ENCODE results near the gene SPZ1. TPM values are rescaled to one million over a fixed set of nuclear protein-coding genes. Genes with fewer than 3 reads are reported as not detected.

The SPZ1 gene
- total and polyA plus RNA-seq, 2 donors (not counting 1 experiment from before 2014, with no cell fraction given) = not detected

- no peak for DNase-seq (ENCODE audit: low read depth in 2 of 2)
- no peak overlapping the region for H3K4me2 ChIP-seq (ENCODE audit: extremely low read depth, insufficient read depth, low read length)
Measured at GRCh38 chr5:80302636-80303035, 17.2 kb upstream of the SPZ1 start.

GRCh38 chr5:80308526-80308925 lies 11.3 kb upstream of the SPZ1 start:
- H2AFZ ChIP-seq (ENCODE audit: low read length) = no peak overlapping the region
- no peak for TF ChIP-seq CTCF (conservative IDR thresholded peaks at IDR 0.05 in 1 of 2, IDR thresholded peaks at IDR 0.05 in 1 of 2; ENCODE audit: low read depth in 1 of 2, low read length in 2 of 2)
- TF ChIP-seq EZH2 (IDR thresholded peaks at IDR 0.05; ENCODE audit: low read length, missing control alignments) = no peak
- H4K20me1 ChIP-seq (ENCODE audit: control insufficient read depth, extremely low read depth, insufficient read depth, low read length) = no peaks in the 10 kb centered on the region
- no peaks in the 10 kb centered on the region for H3K36me3 ChIP-seq (ENCODE audit: control insufficient read depth, insufficient read depth, low read length)
- H3K9ac ChIP-seq (ENCODE audit: insufficient read depth, low read length) = no peak overlapping the region
- H3K79me2 ChIP-seq (ENCODE audit: control insufficient read depth, insufficient read depth, low read length) = no peaks in the 10 kb centered on the region
- H3K4me2 ChIP-seq (ENCODE audit: extremely low read depth, insufficient read depth, low read length) = no peak overlapping the region
- H3K27ac ChIP-seq (ENCODE audit: insufficient read depth, low read length) = no peak overlapping the region
- no peaks in the 10 kb centered on the region for H3K4me1 ChIP-seq (ENCODE audit: control insufficient read depth, extremely low read depth, insufficient read depth, low read length)
- no peak overlapping the region for H3K4me3 ChIP-seq (replicated peaks in 1 of 4; ENCODE audit: control extremely low read depth in 1 of 4, insufficient read depth in 1 of 4, low read depth in 3 of 4, low read length in 4 of 4)
- no peak for DNase-seq (ENCODE audit: low read depth in 2 of 2)
- H3K9me3 ChIP-seq (ENCODE audit: control insufficient read depth, insufficient read depth, low read depth, low read length) = no peaks in the 10 kb centered on the region
- no peaks in the 10 kb centered on the region for H3K27me3 ChIP-seq (ENCODE audit: control insufficient read depth, insufficient read depth, low read length)

More at GRCh38 chr5:80302636-80303035, 17.2 kb upstream of the SPZ1 start:
- Histone ChIP-seq H3K9ac (ENCODE audit: insufficient read depth, low read length) (no peak overlapping the region), H3K9me3 (ENCODE audit: control insufficient read depth, insufficient read depth, low read depth, low read length) (no peaks in the 10 kb centered on the region), H3K4me1 (ENCODE audit: control insufficient read depth, extremely low read depth, insufficient read depth, low read length) (no peaks in the 10 kb centered on the region), H3K79me2 (ENCODE audit: control insufficient read depth, insufficient read depth, low read length) (no peaks in the 10 kb centered on the region), H3K27ac (ENCODE audit: insufficient read depth, low read length) (no peak overlapping the region), H2AFZ (ENCODE audit: low read length) (no peak overlapping the region), H4K20me1 (ENCODE audit: control insufficient read depth, extremely low read depth, insufficient read depth, low read length) (no peaks in the 10 kb centered on the region), H3K27me3 (ENCODE audit: control insufficient read depth, insufficient read depth, low read length) (no peaks in the 10 kb centered on the region), H3K36me3 (ENCODE audit: control insufficient read depth, insufficient read depth, low read length) (no peaks in the 10 kb centered on the region), H3K4me3 (replicated peaks in 1 of 4; ENCODE audit: control extremely low read depth in 1 of 4, insufficient read depth in 1 of 4, low read depth in 3 of 4, low read length in 4 of 4) (no peak overlapping the region)
- no peak for TF ChIP-seq EZH2 (IDR thresholded peaks at IDR 0.05; ENCODE audit: low read length, missing control alignments)
- no peak for TF ChIP-seq CTCF (conservative IDR thresholded peaks at IDR 0.05 in 1 of 2, IDR thresholded peaks at IDR 0.05 in 1 of 2; ENCODE audit: low read depth in 1 of 2, low read length in 2 of 2)

- no peak overlapping the region for H3K4me3 ChIP-seq (replicated peaks in 1 of 4; ENCODE audit: control extremely low read depth in 1 of 4, insufficient read depth in 1 of 4, low read depth in 3 of 4, low read length in 4 of 4)
- H2AFZ ChIP-seq (ENCODE audit: low read length) = no peak overlapping the region
- H3K9me3 ChIP-seq (ENCODE audit: control insufficient read depth, insufficient read depth, low read depth, low read length) = no peaks in the 10 kb centered on the region
- no peaks in the 10 kb centered on the region for H3K27me3 ChIP-seq (ENCODE audit: control insufficient read depth, insufficient read depth, low read length)
- no peak overlapping the region for H3K4me2 ChIP-seq (ENCODE audit: extremely low read depth, insufficient read depth, low read length)
- TF ChIP-seq EZH2 (IDR thresholded peaks at IDR 0.05; ENCODE audit: low read length, missing control alignments) (no peak), CTCF (conservative IDR thresholded peaks at IDR 0.05 in 1 of 2, IDR thresholded peaks at IDR 0.05 in 1 of 2; ENCODE audit: low read depth in 1 of 2, low read length in 2 of 2) (no peak)
- H3K4me1 ChIP-seq (ENCODE audit: control insufficient read depth, extremely low read depth, insufficient read depth, low read length) = no peaks in the 10 kb centered on the region
- no peak overlapping the region for H3K9ac ChIP-seq (ENCODE audit: insufficient read depth, low read length)
- no peak for DNase-seq (ENCODE audit: low read depth in 2 of 2)
- no peak overlapping the region for H3K27ac ChIP-seq (ENCODE audit: insufficient read depth, low read length)
- H3K79me2 ChIP-seq (ENCODE audit: control insufficient read depth, insufficient read depth, low read length) = no peaks in the 10 kb centered on the region
- H4K20me1 ChIP-seq (ENCODE audit: control insufficient read depth, extremely low read depth, insufficient read depth, low read length) = no peaks in the 10 kb centered on the region
- H3K36me3 ChIP-seq (ENCODE audit: control insufficient read depth, insufficient read depth, low read length) = no peaks in the 10 kb centered on the region
Measured at GRCh38 chr5:80309871-80310665, 9.7 kb upstream of the SPZ1 start.
